GM19467 (cell line): Measurements from ENCODE around the gene LRRC74B.
"Not testable (repeated sequence)": the region's sequence is repeated elsewhere in the genome, so short reads cannot be mapped to it uniquely, and the experiment has no call there.

ENCODE experiments used
- ATAC-seq: cut with Tn5 transposase; IDR thresholded peaks from one replicate; pipeline ENCODE4 v1.9.1; 2021; ENCODE audit warnings: mild to moderate bottlenecking, moderate library complexity; ENCODE audit not compliant: unreplicated experiment

Gene LRRC74B

GRCh38 chr22:21075516-21076138 is 29.9 kb downstream of the LRRC74B start:
- no peak for ATAC-seq

- no peak for ATAC-seq
Observed at GRCh38 chr22:21076912-21077625, 31.3 kb downstream of the LRRC74B start.

GRCh38 chr22:21077884-21078508 is 32.2 kb downstream of the LRRC74B start:
- no peak for ATAC-seq

GRCh38 chr22:21078916-21079315 is 33.2 kb downstream of the LRRC74B start:
- no peak for ATAC-seq

GRCh38 chr22:21079493-21079892 is 33.7 kb downstream of the LRRC74B start:
- ATAC-seq: no peak

GRCh38 chr22:21080435-21081137 is 34.8 kb downstream of the LRRC74B start:
- no peak for ATAC-seq

GRCh38 chr22:21082248-21082647 is 36.5 kb downstream of the LRRC74B start:
- ATAC-seq: no peak

GRCh38 chr22:21087119-21087518 is 41.4 kb downstream of the LRRC74B start:
- no peak for ATAC-seq

GRCh38 chr22:21087926-21088325 is 42.2 kb downstream of the LRRC74B start:
- not testable (repeated sequence) for ATAC-seq

- not testable (repeated sequence) for ATAC-seq
Observed at GRCh38 chr22:21091220-21091619, 45.5 kb downstream of the LRRC74B start.

GRCh38 chr22:21092797-21093554 is 47.2 kb downstream of the LRRC74B start:
- ATAC-seq: no peak

- ATAC-seq: not testable (repeated sequence)
Observed at GRCh38 chr22:21093555-21094137, 47.9 kb downstream of the LRRC74B start.

- no peak for ATAC-seq
Observed at GRCh38 chr22:21094911-21095772, 49.4 kb downstream of the LRRC74B start.

- no peak for ATAC-seq
Observed at GRCh38 chr22:21095773-21096107, 50.0 kb downstream of the LRRC74B start.

- ATAC-seq: not testable (repeated sequence)
Observed at GRCh38 chr22:21096878-21097277, 51.1 kb downstream of the LRRC74B start.

- ATAC-seq: no peak
Observed at GRCh38 chr22:21098099-21098671, 52.4 kb downstream of the LRRC74B start.

- no peak for ATAC-seq
Observed at GRCh38 chr22:21099578-21099977, 53.8 kb downstream of the LRRC74B start.

GRCh38 chr22:21100149-21101032 is 54.6 kb downstream of the LRRC74B start:
- no peak for ATAC-seq
